ENCODE data around the gene ATG16L2.

GRCh38 chr11:72850832-72851231 lies 36.6 kb downstream of the ATG16L2 start:
- TF ChIP-seq CTCF (IDR thresholded peaks at IDR 0.05; ENCODE audit: low read depth, low read length) (no peak), MYC (IDR thresholded peaks at IDR 0.05; ENCODE audit: low read depth, low read length) (no peak), POLR2A (IDR thresholded peaks at IDR 0.05; ENCODE audit: extremely low read depth, insufficient read length) (no peak)

All from NB4 (cell line).